ENCODE results near the gene ULK3.

DNA sequence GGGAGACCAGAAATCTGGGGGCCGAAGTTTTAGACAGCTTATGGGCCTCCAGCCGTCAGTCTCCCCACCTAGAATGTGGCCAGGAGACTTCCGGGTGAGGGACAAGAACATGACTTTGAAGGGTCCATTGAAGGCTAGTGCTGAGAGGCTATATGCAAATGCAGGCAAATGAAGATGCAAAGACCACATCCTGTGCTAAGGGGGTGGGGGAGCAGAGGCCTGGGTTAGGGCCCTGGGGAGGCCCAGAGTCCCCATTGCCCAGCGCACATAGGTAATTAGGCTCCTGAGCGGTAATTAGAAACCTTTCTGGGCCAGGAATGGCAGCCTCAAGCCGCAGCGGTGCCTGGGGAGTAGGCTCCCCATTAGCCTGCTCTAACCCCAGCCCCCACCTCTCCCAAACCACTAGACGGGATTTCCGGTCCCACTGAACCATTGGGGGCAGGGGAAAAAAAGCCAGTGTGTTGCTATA, 54.2 kb downstream of the ULK3 start:
- no peak for TF ChIP-seq POLR2A (IDR thresholded peaks at IDR 0.05)
- TF ChIP-seq, protein P1, sequence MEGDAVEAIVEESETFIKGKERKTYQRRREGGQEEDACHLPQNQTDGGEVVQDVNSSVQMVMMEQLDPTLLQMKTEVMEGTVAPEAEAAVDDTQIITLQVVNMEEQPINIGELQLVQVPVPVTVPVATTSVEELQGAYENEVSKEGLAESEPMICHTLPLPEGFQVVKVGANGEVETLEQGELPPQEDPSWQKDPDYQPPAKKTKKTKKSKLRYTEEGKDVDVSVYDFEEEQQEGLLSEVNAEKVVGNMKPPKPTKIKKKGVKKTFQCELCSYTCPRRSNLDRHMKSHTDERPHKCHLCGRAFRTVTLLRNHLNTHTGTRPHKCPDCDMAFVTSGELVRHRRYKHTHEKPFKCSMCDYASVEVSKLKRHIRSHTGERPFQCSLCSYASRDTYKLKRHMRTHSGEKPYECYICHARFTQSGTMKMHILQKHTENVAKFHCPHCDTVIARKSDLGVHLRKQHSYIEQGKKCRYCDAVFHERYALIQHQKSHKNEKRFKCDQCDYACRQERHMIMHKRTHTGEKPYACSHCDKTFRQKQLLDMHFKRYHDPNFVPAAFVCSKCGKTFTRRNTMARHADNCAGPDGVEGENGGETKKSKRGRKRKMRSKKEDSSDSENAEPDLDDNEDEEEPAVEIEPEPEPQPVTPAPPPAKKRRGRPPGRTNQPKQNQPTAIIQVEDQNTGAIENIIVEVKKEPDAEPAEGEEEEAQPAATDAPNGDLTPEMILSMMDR (IDR thresholded peaks at IDR 0.05), result no peak

Measured in esophagus squamous epithelium (tissue), 4 donors.